Ishikawa (cell line): Measurements from ENCODE around the gene SCAND1.

Experiments used
- CEBPB ChIP-seq: IDR thresholded peaks from 2 replicates; pipeline ENCODE4 v1.6.1; 2012
- CREB1 ChIP-seq: IDR thresholded peaks from 2 replicates; pipeline ENCODE4 v1.6.1; 2012; ENCODE audit warnings: low read depth
- EGR1 ChIP-seq: IDR thresholded peaks from 2 replicates; pipeline ENCODE4 v1.6.1; 2012
- EP300 ChIP-seq: IDR thresholded peaks from 2 replicates; pipeline ENCODE4 v1.6.1; 2012; ENCODE audit warnings: borderline replicate concordance
- FOXM1 ChIP-seq: IDR thresholded peaks from 2 replicates; pipeline ENCODE4 v1.6.1; 2012; ENCODE audit warnings: low read depth, borderline replicate concordance
- MAX ChIP-seq: IDR thresholded peaks from 2 replicates; pipeline ENCODE4 v1.6.1; 2012
- NFIC ChIP-seq: IDR thresholded peaks from 2 replicates; pipeline ENCODE4 v1.6.1; 2012
- RAD21 ChIP-seq: IDR thresholded peaks from 2 replicates; pipeline ENCODE4 v1.6.1; 2012; ENCODE audit warnings: low read depth
- REST ChIP-seq: IDR thresholded peaks from 2 replicates; pipeline ENCODE4 v1.6.1; 2012; ENCODE audit warnings: low read depth, mild to moderate bottlenecking
- TAF1 ChIP-seq: IDR thresholded peaks from 2 replicates; pipeline ENCODE4 v1.6.1; 2012; ENCODE audit warnings: low read depth, mild to moderate bottlenecking
- TCF12 ChIP-seq: IDR thresholded peaks from 2 replicates; pipeline ENCODE4 v1.6.1; 2012; ENCODE audit warnings: low read depth
- TEAD4 ChIP-seq: IDR thresholded peaks from 2 replicates; pipeline ENCODE4 v1.6.1; 2012
- USF1 ChIP-seq: IDR thresholded peaks from 2 replicates; pipeline ENCODE4 v1.6.1; 2012
- YY1 ChIP-seq: IDR thresholded peaks from 2 replicates; pipeline ENCODE4 v1.6.1; 2012; ENCODE audit warnings: low read depth
- ZBTB7A ChIP-seq: IDR thresholded peaks from 2 replicates; pipeline ENCODE4 v1.6.1; 2012; ENCODE audit warnings: low read depth

SCAND1 gene

GRCh38 chr20:35971981-35972380 is 17.7 kb upstream of the SCAND1 start:
- TF ChIP-seq RAD21: no peak
- no peak for TF ChIP-seq REST
- TF ChIP-seq MAX: no peak
- no peak for TF ChIP-seq NFIC
- no peak for TF ChIP-seq TAF1
- no peak for TF ChIP-seq YY1

- TF ChIP-seq EP300 (no peak), ZBTB7A (no peak), YY1 (no peak), TCF12 (no peak), TAF1 (no peak), REST (no peak)
Measured at GRCh38 chr20:35968930-35969329, 14.6 kb upstream of the SCAND1 start.

- TF ChIP-seq CEBPB (no peak), NFIC (no peak), MAX (no peak), CREB1 (no peak), YY1 (no peak), REST (no peak), RAD21 (no peak), TEAD4 (no peak), TCF12 (no peak)
Measured at GRCh38 chr20:35967979-35968640, 13.8 kb upstream of the SCAND1 start, which contains the start of gene CNBD2. CNBD2 (plus strand) TSS chr20:35968590; CDS start chr20:35968763, 173 bp downstream.

- TF ChIP-seq EGR1 (no peak), REST (no peak), RAD21 (no peak), TAF1 (no peak), FOXM1 (no peak), EP300 (no peak), USF1 (no peak), ZBTB7A (no peak), CREB1 (no peak), NFIC (no peak), TEAD4 (no peak), MAX (no peak), YY1 (no peak)
Measured at GRCh38 chr20:35963878-35964277, 9.6 kb upstream of the SCAND1 start.
